ENCODE measurements around the gene HSPG2. TPM values are rescaled to one million over a fixed set of nuclear protein-coding genes. Genes with fewer than 3 reads are reported as not detected.

Gene HSPG2
- total and polyA plus RNA-seq, 2 of the 13 experiments (the other 11 are each of a cell fraction or from before 2014, with no cell fraction given), result 9.1 to 13.1 TPM

- CTCF ChIA-PET (ENCODE audit: low intra/inter-chr PET ratio, low total read pairs), result no interaction called here
- H3K4me3 ChIP-seq (replicated peaks in 1 of 3; ENCODE audit: insufficient read depth in 1 of 3, low read depth in 2 of 3, low read length in 3 of 3), result no peak overlapping the region
- POLR2A ChIA-PET, result no interaction called here
- peaks cover 52% of the 10 kb centered on the region for H3K4me1 ChIP-seq (ENCODE audit: insufficient read depth, low read length)
- TF ChIP-seq MTF1 (CRISPR knock-in tag; IDR thresholded peaks at IDR 0.05) (no peak), ZNF646 (CRISPR knock-in tag; IDR thresholded peaks at IDR 0.05) (no peak), FLYWCH1 (CRISPR knock-in tag; IDR thresholded peaks at IDR 0.05) (no peak), HNRNPL (IDR thresholded peaks at IDR 0.05; ENCODE audit: low read depth, low read length) (no peak), DPF2 (CRISPR knock-in tag; IDR thresholded peaks at IDR 0.05; ENCODE audit: borderline replicate concordance, low read depth) (no peak), ZBTB33 (CRISPR knock-in tag; IDR thresholded peaks at IDR 0.05) (no peak), FOSL2 (CRISPR knock-in tag; IDR thresholded peaks at IDR 0.05) (no peak), ZNF383 (CRISPR knock-in tag; IDR thresholded peaks at IDR 0.05; ENCODE audit: borderline replicate concordance) (no peak), MEIS1 (CRISPR knock-in tag; IDR thresholded peaks at IDR 0.05; ENCODE audit: borderline replicate concordance) (no peak), NKX3-1 (CRISPR knock-in tag; IDR thresholded peaks at IDR 0.05) (no peak), RBM39 (IDR thresholded peaks at IDR 0.05; ENCODE audit: low read depth, low read length, poor library complexity, severe bottlenecking) (no peak)
- no peaks in the 10 kb centered on the region for H3K27me3 ChIP-seq (ENCODE audit: control insufficient read depth in 1 of 2, insufficient read depth in 2 of 2, low read length in 2 of 2)
- H3K9me3 ChIP-seq (ENCODE audit: low read length), result no peaks in the 10 kb centered on the region
- no peak overlapping the region for H3K9ac ChIP-seq (ENCODE audit: insufficient read depth, low read depth, low read length)
- no peak overlapping the region for H3K27ac ChIP-seq (ENCODE audit: extremely low read length, insufficient read depth, low read length)
- H3K36me3 ChIP-seq (replicated peaks in 1 of 2; ENCODE audit: control insufficient read depth in 1 of 2, insufficient read depth in 2 of 2, low read length in 2 of 2), result 0 out of 5 replicates have a peak, but pooled peaks cover 0 to 3% of the 10 kb centered on the region in 2 experiments
- intact Hi-C loops (cut with micrococcal nuclease; ENCODE audit: unreplicated experiment) (no loop called here), in situ Hi-C loops (cut with HindIII; ENCODE audit: extremely low pct_ligation_motif_present, low pct_unique_long_range_greater_than_20kb) (no loop called here)
- no peak overlapping the region for H3K4me2 ChIP-seq (ENCODE audit: low read depth, low read length)
- ATAC-seq, result no peak
- peaks cover 79% of the 10 kb centered on the region for H3K79me2 ChIP-seq (ENCODE audit: insufficient read depth, low read length)
- DNase-seq (ENCODE audit: low spot score), result no peak
- FAIRE-seq, result no peak
- WGBS (ENCODE audit: low lambda C conversion rate), result 73% methylated on average over 2 of the region's 2 CpGs
- peaks cover 58% of the 10 kb centered on the region for H4K20me1 ChIP-seq (ENCODE audit: insufficient read depth, low read length)
- BruUV-seq (replicated peaks), result no TSS peak
- no peak overlapping the region for H2AFZ ChIP-seq (ENCODE audit: low read length)
These were observed 161.6 kb downstream of the HSPG2 start for GRCh38 chr1:21775550-21775914.
